Esophagus muscularis mucosa (tissue), 3 donors: ENCODE measurements around the gene DUSP14.

ENCODE experiments used
- POLR2A ChIP-seq: fragments of 450-650 bp; IDR thresholded peaks from one replicate; pipeline ENCODE4 v1.6.1; 2017; ENCODE audit warnings: antibody characterized with exemption, moderate library complexity, mild to moderate bottlenecking, low read depth
- POLR2AphosphoS5 ChIP-seq, 2 donors: sonication (generic); formaldehyde crosslinking; IDR thresholded peaks; one replicate each; pipeline ENCODE4 v1.6.1; 2017; ENCODE audit warnings: antibody characterized with exemption in 2 of 2
- TF ChIP-seq, protein P1 (sequence below), 3 experiments: fragments of 200-600 bp in 2 of 3; fragments of 450-650 bp in 1 of 3; sonication (generic) in 2 of 3; IDR thresholded peaks; one replicate each; pipeline ENCODE4 v1.5.1; 2017 to 2019; ENCODE audit warnings: antibody characterized with exemption in 3 of 3, mild to moderate bottlenecking in 2 of 3, moderate library complexity in 1 of 3

DNA sequence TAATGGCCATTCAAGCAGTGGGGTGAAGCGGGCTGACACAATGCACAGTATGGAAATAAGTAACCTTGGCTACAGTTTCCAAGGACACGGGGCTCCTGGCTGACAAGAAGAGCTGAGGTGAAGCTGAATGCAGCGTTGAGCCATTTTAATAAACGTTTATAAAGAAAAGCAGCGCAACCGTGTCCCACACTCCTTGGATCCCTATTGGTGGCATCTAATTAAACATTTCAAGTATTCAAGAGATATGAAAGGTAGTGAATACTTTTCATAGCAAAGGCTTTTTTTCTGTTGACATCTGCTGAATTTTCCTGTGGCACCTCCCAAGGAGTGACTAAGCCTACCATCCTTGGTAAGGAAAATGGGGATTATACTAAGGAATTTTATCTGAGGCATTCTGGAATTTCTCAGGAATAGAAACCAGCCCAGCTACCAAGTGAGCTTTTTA lies 26.5 kb downstream of the DUSP14 start:
- TF ChIP-seq, protein P1, sequence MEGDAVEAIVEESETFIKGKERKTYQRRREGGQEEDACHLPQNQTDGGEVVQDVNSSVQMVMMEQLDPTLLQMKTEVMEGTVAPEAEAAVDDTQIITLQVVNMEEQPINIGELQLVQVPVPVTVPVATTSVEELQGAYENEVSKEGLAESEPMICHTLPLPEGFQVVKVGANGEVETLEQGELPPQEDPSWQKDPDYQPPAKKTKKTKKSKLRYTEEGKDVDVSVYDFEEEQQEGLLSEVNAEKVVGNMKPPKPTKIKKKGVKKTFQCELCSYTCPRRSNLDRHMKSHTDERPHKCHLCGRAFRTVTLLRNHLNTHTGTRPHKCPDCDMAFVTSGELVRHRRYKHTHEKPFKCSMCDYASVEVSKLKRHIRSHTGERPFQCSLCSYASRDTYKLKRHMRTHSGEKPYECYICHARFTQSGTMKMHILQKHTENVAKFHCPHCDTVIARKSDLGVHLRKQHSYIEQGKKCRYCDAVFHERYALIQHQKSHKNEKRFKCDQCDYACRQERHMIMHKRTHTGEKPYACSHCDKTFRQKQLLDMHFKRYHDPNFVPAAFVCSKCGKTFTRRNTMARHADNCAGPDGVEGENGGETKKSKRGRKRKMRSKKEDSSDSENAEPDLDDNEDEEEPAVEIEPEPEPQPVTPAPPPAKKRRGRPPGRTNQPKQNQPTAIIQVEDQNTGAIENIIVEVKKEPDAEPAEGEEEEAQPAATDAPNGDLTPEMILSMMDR (IDR thresholded peaks at IDR 0.05): no peak
- TF ChIP-seq POLR2A (no peak), POLR2AphosphoS5 (IDR thresholded peaks at IDR 0.05) (no peak)
